Astrocyte (in vitro differentiated cells and primary cell): ENCODE data around the gene CLSTN3.

Source experiments
- CTCF ChIP-seq: IDR thresholded peaks from 2 replicates; pipeline ENCODE4 v1.5.1; 2011; ENCODE audit warnings: low read depth, mild to moderate bottlenecking, inconsistent platforms, low read length, moderate library complexity; ENCODE audit not compliant: insufficient read depth
- EZH2 ChIP-seq: IDR thresholded peaks from 2 replicates; pipeline ENCODE4 v1.6.1; 2012; ENCODE audit warnings: mild to moderate bottlenecking, low read length, inconsistent platforms; ENCODE audit not compliant: insufficient read depth

- no peak for TF ChIP-seq CTCF
- no peak for TF ChIP-seq EZH2
Observed at GRCh38 chr12:7108003-7108795, 22.0 kb upstream of the CLSTN3 start.
